GM12878 (cell line): ENCODE results near the gene GUCY1A1.

Source experiments
- ASH2L ChIP-seq: fragments of 300-600, 200-600 bp; sonication (generic); IDR thresholded peaks from 2 replicates; pipeline ENCODE4 v1.6.1; 2017; ENCODE audit warnings: low read depth, mild to moderate bottlenecking, borderline replicate concordance
- CREM ChIP-seq: IDR thresholded peaks from 2 replicates; pipeline ENCODE4 v1.6.1; 2014; ENCODE audit warnings: antibody characterized with exemption, low read depth
- EZH2 ChIP-seq: IDR thresholded peaks from 2 replicates; pipeline ENCODE4 v1.6.1; 2012; ENCODE audit warnings: low read depth, mild to moderate bottlenecking, control low read depth, inconsistent platforms, low read length, borderline replicate concordance; ENCODE audit not compliant: control insufficient read depth
- PAX5 ChIP-seq: IDR thresholded peaks from 2 replicates; pipeline ENCODE4 v1.6.1; 2011; ENCODE audit warnings: low read depth, low read length, borderline replicate concordance
- POLR2A ChIP-seq: IDR thresholded peaks from 2 replicates; pipeline ENCODE4 v1.6.1; 2011; ENCODE audit warnings: low read depth, mild to moderate bottlenecking, low read length
- RBBP5 ChIP-seq: fragments of 200-600 bp; sonication (generic); conservative IDR thresholded peaks from 2 replicates; pipeline ENCODE4 v1.6.1; 2016
- SUPT20H ChIP-seq: IDR thresholded peaks from 2 replicates; pipeline ENCODE4 v1.6.1; 2011; ENCODE audit warnings: low read depth, mild to moderate bottlenecking, low read length, moderate library complexity, borderline replicate concordance; ENCODE audit not compliant: control insufficient read depth
- YBX1 ChIP-seq: fragments of 450-650 bp; IDR thresholded peaks from 2 replicates; pipeline ENCODE4 v1.6.1; 2016; ENCODE audit warnings: antibody characterized with exemption
- TF ChIP-seq, protein P1 (sequence below), 3 experiments: IDR thresholded peaks in 2 of 3; conservative IDR thresholded peaks in 1 of 3; 2 replicates each; pipeline ENCODE4 v1.5.1; 2011; ENCODE audit warnings: low read depth in 3 of 3, low read length in 3 of 3, mild to moderate bottlenecking in 3 of 3, control low read depth in 2 of 3, moderate library complexity in 2 of 3, inconsistent platforms in 1 of 3, mixed read lengths in 1 of 3; ENCODE audit not compliant: control insufficient read depth in 2 of 3, insufficient read depth in 1 of 3; ENCODE audit errors: extremely low read depth in 1 of 3
- TF ChIP-seq, protein P2 (sequence below): IDR thresholded peaks from 2 replicates; pipeline ENCODE4 v1.6.1; 2012; ENCODE audit warnings: low read length, inconsistent platforms
- TF ChIP-seq, protein P3 (sequence below): IDR thresholded peaks from 2 replicates; pipeline ENCODE4 v1.6.1; 2011; ENCODE audit warnings: borderline replicate concordance, low read depth, mild to moderate bottlenecking, moderate library complexity, low read length; ENCODE audit not compliant: insufficient read depth, poor library complexity, severe bottlenecking
- TF ChIP-seq, protein P4 (sequence below): IDR thresholded peaks from 2 replicates; pipeline ENCODE4 v1.6.1; 2012; ENCODE audit warnings: mild to moderate bottlenecking, low read depth, low read length

DNA sequence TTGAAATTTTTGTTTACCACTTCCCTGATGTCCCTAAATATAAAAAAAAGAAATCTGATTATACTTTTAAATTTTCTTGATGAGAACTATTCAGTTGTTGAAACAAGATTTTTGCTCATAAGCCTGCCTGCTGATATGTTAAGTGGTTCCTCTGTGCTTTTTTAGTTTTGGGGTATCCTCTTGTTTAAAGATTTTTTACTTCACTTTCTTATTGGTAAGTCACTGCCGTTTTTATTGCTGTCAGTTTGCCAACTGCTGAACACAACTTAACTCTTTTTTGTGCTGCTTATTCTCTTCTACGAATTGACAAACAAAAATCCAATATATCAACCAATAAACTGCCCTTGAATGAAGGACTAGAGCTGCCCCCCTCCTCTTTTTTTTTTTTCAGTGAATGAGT, 39.5 kb downstream of the GUCY1A1 start:
- TF ChIP-seq, protein P1, sequence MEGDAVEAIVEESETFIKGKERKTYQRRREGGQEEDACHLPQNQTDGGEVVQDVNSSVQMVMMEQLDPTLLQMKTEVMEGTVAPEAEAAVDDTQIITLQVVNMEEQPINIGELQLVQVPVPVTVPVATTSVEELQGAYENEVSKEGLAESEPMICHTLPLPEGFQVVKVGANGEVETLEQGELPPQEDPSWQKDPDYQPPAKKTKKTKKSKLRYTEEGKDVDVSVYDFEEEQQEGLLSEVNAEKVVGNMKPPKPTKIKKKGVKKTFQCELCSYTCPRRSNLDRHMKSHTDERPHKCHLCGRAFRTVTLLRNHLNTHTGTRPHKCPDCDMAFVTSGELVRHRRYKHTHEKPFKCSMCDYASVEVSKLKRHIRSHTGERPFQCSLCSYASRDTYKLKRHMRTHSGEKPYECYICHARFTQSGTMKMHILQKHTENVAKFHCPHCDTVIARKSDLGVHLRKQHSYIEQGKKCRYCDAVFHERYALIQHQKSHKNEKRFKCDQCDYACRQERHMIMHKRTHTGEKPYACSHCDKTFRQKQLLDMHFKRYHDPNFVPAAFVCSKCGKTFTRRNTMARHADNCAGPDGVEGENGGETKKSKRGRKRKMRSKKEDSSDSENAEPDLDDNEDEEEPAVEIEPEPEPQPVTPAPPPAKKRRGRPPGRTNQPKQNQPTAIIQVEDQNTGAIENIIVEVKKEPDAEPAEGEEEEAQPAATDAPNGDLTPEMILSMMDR (IDR thresholded peaks at IDR 0.05 in 2 of 3, conservative IDR thresholded peaks at IDR 0.05 in 1 of 3; ENCODE audit: control insufficient read depth in 2 of 3, extremely low read depth in 1 of 3, insufficient read depth in 1 of 3, low read depth in 3 of 3, low read length in 3 of 3) = no peak
- TF ChIP-seq POLR2A (no peak), ASH2L (no peak), SUPT20H (no peak), CREM (no peak), RBBP5 (no peak), PAX5 (no peak), YBX1 (no peak), EZH2 (no peak)
- TF ChIP-seq, protein P2, sequence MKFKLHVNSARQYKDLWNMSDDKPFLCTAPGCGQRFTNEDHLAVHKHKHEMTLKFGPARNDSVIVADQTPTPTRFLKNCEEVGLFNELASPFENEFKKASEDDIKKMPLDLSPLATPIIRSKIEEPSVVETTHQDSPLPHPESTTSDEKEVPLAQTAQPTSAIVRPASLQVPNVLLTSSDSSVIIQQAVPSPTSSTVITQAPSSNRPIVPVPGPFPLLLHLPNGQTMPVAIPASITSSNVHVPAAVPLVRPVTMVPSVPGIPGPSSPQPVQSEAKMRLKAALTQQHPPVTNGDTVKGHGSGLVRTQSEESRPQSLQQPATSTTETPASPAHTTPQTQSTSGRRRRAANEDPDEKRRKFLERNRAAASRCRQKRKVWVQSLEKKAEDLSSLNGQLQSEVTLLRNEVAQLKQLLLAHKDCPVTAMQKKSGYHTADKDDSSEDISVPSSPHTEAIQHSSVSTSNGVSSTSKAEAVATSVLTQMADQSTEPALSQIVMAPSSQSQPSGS = no peak
- TF ChIP-seq, protein P3, sequence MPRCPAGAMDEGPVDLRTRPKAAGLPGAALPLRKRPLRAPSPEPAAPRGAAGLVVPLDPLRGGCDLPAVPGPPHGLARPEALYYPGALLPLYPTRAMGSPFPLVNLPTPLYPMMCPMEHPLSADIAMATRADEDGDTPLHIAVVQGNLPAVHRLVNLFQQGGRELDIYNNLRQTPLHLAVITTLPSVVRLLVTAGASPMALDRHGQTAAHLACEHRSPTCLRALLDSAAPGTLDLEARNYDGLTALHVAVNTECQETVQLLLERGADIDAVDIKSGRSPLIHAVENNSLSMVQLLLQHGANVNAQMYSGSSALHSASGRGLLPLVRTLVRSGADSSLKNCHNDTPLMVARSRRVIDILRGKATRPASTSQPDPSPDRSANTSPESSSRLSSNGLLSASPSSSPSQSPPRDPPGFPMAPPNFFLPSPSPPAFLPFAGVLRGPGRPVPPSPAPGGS = no peak
- TF ChIP-seq, protein P4, sequence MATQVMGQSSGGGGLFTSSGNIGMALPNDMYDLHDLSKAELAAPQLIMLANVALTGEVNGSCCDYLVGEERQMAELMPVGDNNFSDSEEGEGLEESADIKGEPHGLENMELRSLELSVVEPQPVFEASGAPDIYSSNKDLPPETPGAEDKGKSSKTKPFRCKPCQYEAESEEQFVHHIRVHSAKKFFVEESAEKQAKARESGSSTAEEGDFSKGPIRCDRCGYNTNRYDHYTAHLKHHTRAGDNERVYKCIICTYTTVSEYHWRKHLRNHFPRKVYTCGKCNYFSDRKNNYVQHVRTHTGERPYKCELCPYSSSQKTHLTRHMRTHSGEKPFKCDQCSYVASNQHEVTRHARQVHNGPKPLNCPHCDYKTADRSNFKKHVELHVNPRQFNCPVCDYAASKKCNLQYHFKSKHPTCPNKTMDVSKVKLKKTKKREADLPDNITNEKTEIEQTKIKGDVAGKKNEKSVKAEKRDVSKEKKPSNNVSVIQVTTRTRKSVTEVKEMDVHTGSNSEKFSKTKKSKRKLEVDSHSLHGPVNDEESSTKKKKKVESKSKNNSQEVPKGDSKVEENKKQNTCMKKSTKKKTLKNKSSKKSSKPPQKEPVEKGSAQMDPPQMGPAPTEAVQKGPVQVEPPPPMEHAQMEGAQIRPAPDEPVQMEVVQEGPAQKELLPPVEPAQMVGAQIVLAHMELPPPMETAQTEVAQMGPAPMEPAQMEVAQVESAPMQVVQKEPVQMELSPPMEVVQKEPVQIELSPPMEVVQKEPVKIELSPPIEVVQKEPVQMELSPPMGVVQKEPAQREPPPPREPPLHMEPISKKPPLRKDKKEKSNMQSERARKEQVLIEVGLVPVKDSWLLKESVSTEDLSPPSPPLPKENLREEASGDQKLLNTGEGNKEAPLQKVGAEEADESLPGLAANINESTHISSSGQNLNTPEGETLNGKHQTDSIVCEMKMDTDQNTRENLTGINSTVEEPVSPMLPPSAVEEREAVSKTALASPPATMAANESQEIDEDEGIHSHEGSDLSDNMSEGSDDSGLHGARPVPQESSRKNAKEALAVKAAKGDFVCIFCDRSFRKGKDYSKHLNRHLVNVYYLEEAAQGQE = no peak
